H9 (cell line): ENCODE results near the gene ADAMTS17. TPM values are rescaled to one million over a fixed set of nuclear protein-coding genes. Genes with fewer than 3 reads are reported as not detected.

Source experiments
- DNase-seq: peaks from one replicate; pipeline ENCODE4 v3.0.0-alpha.2; 2017
- H2AFZ ChIP-seq: one replicate; pipeline ENCODE4 v1.6.1; 2013; ENCODE audit warnings: mild to moderate bottlenecking, low read length, control low read depth, moderate library complexity
- H2AK5ac ChIP-seq: 2 replicates; pipeline ENCODE4 v1.6.1; 2013; ENCODE audit warnings: low read length, control low read depth, mixed read lengths; ENCODE audit not compliant: insufficient read length
- H2BK120ac ChIP-seq: one replicate; pipeline ENCODE4 v1.6.1; 2013; ENCODE audit warnings: low read depth, mild to moderate bottlenecking, low read length, control low read depth, inconsistent platforms; ENCODE audit not compliant: poor library complexity, severe bottlenecking
- H2BK12ac ChIP-seq: 2 replicates; pipeline ENCODE4 v1.6.1; 2013; ENCODE audit warnings: low read length, control low read depth, mixed read lengths, low read depth; ENCODE audit not compliant: insufficient read length
- H2BK15ac ChIP-seq: 2 replicates; pipeline ENCODE4 v1.6.1; 2013; ENCODE audit warnings: low read depth, low read length, control low read depth
- H2BK20ac ChIP-seq: one replicate; pipeline ENCODE4 v1.6.1; 2013; ENCODE audit warnings: low read depth, mild to moderate bottlenecking, low read length, control low read depth, inconsistent platforms; ENCODE audit not compliant: poor library complexity, severe bottlenecking
- H2BK5ac ChIP-seq: 2 replicates; pipeline ENCODE4 v1.6.1; 2013; ENCODE audit warnings: low read length, control low read depth, mixed read lengths; ENCODE audit not compliant: insufficient read length
- H3K14ac ChIP-seq: 2 replicates; pipeline ENCODE4 v1.6.1; 2013; ENCODE audit warnings: low read length, control low read depth; ENCODE audit not compliant: insufficient read depth
- H3K18ac ChIP-seq: 2 replicates; pipeline ENCODE4 v1.6.1; 2013; ENCODE audit warnings: low read depth, mild to moderate bottlenecking, mixed read lengths, low read length, control low read depth; ENCODE audit not compliant: insufficient read length
- H3K23ac ChIP-seq: 2 replicates; pipeline ENCODE4 v1.6.1; 2013; ENCODE audit warnings: low read length, control low read depth, mixed read lengths, low read depth; ENCODE audit not compliant: insufficient read length
- H3K23me2 ChIP-seq: 2 replicates; pipeline ENCODE4 v1.6.1; 2013; ENCODE audit warnings: low read depth, mild to moderate bottlenecking, mixed read lengths, low read length, control low read depth; ENCODE audit not compliant: insufficient read length, poor library complexity, severe bottlenecking
- H3K27ac ChIP-seq: 2 replicates; pipeline ENCODE4 v1.5.1; 2013; ENCODE audit warnings: low read length, control low read depth, mixed read lengths, low read depth; ENCODE audit not compliant: insufficient read length
- H3K27me3 ChIP-seq: 2 replicates; pipeline ENCODE4 v1.6.1; 2013; ENCODE audit warnings: low read length, control low read depth, inconsistent platforms; ENCODE audit not compliant: insufficient read depth
- H3K4ac ChIP-seq: 2 replicates; pipeline ENCODE4 v1.6.1; 2013; ENCODE audit warnings: low read depth, mild to moderate bottlenecking, control low read depth, inconsistent platforms, low read length, moderate library complexity
- H3K4me1 ChIP-seq: 2 replicates; pipeline ENCODE4 v1.6.1; 2013; ENCODE audit warnings: low read length, control low read depth, inconsistent platforms; ENCODE audit not compliant: insufficient read depth
- H3K4me2 ChIP-seq: 2 replicates; pipeline ENCODE4 v1.6.1; 2013; ENCODE audit warnings: low read length, control low read depth, mixed read lengths; ENCODE audit not compliant: insufficient read length, insufficient read depth
- H3K56ac ChIP-seq: 2 replicates; pipeline ENCODE4 v1.6.1; 2013; ENCODE audit warnings: low read depth, mild to moderate bottlenecking, mixed read lengths, low read length, control low read depth; ENCODE audit not compliant: insufficient read length
- H3K79me1 ChIP-seq: 2 replicates; pipeline ENCODE4 v1.6.1; 2013; ENCODE audit warnings: low read depth, mild to moderate bottlenecking, moderate library complexity, low read length, control low read depth, inconsistent platforms; ENCODE audit not compliant: insufficient read depth, poor library complexity, severe bottlenecking
- H3K79me2 ChIP-seq: 2 replicates; pipeline ENCODE4 v1.6.1; 2013; ENCODE audit warnings: low read length, control low read depth, inconsistent platforms; ENCODE audit not compliant: insufficient read depth
- H3K9ac ChIP-seq: 2 replicates; pipeline ENCODE4 v1.6.1; 2013; ENCODE audit warnings: low read length, control low read depth, mixed read lengths; ENCODE audit not compliant: insufficient read length; ENCODE audit errors: extremely low read depth
- H3K9me3 ChIP-seq: one replicate; pipeline ENCODE4 v1.6.1; 2013; ENCODE audit warnings: low read depth, low read length, inconsistent platforms; ENCODE audit not compliant: control insufficient read depth
- H3T11ph ChIP-seq: one replicate; pipeline ENCODE4 v1.6.1; 2013; ENCODE audit warnings: mild to moderate bottlenecking, low read length, control low read depth, inconsistent platforms
- H4K20me1 ChIP-seq: one replicate; pipeline ENCODE4 v1.6.1; 2013; ENCODE audit not compliant: control insufficient read depth, insufficient read length, insufficient read depth
- H4K5ac ChIP-seq: 2 replicates; pipeline ENCODE4 v1.6.1; 2013; ENCODE audit warnings: low read depth, mild to moderate bottlenecking, mixed read lengths, low read length, control low read depth; ENCODE audit not compliant: insufficient read length
- H4K8ac ChIP-seq: replicated peaks from 2 replicates; pipeline ENCODE4 v1.6.1; 2013; ENCODE audit warnings: low read length, control low read depth, mixed read lengths, low read depth; ENCODE audit not compliant: insufficient read length
- H4K91ac ChIP-seq: 2 replicates; pipeline ENCODE4 v1.6.1; 2013; ENCODE audit warnings: low read depth, mild to moderate bottlenecking, moderate library complexity, mixed read lengths, low read length, control low read depth; ENCODE audit not compliant: insufficient read length
- H3K27ac Mint-ChIP-seq, 3 experiments: 2 replicates in 2 of 3; 3 replicates in 1 of 3; pipeline ENCODE4 v1.8.0; 2020 to 2021; ENCODE audit warnings: mixed read lengths in 3 of 3, mild to moderate bottlenecking in 1 of 3, moderate library complexity in 1 of 3
- H3K27me3 Mint-ChIP-seq: 2 replicates; pipeline ENCODE4 v1.8.0; 2021; ENCODE audit warnings: low read depth, mild to moderate bottlenecking, moderate library complexity, mixed read lengths
- H3K36me3 Mint-ChIP-seq, 3 experiments: 2 replicates in 2 of 3; 3 replicates in 1 of 3; pipeline ENCODE4 v1.8.0; 2020 to 2021; ENCODE audit warnings: low read depth in 3 of 3, mixed read lengths in 3 of 3; ENCODE audit not compliant: insufficient read depth in 1 of 3
- H3K4me1 Mint-ChIP-seq, 2 experiments: 2 replicates each; pipeline ENCODE4 v1.8.0; 2020; ENCODE audit warnings: mixed read lengths in 2 of 2
- H3K4me3 Mint-ChIP-seq, 2 experiments: 2 replicates in 1 of 2; 3 replicates in 1 of 2; pipeline ENCODE4 v1.8.0; 2020 to 2021; ENCODE audit warnings: mild to moderate bottlenecking in 2 of 2, mixed read lengths in 2 of 2, moderate library complexity in 1 of 2
- H3K9me3 Mint-ChIP-seq, 2 experiments: 2 replicates in 1 of 2; 3 replicates in 1 of 2; pipeline ENCODE4 v1.8.0; 2020; ENCODE audit warnings: mild to moderate bottlenecking in 2 of 2, mixed read lengths in 2 of 2, moderate library complexity in 1 of 2
- CTCF ChIP-seq: fragments of 200-600 bp; sonication (generic); conservative IDR thresholded peaks from 3 replicates; pipeline ENCODE4 v1.8.0; 2021; ENCODE audit warnings: antibody characterized with exemption, mild to moderate bottlenecking
- WGBS: extraction: QIAGEN DNeasy Blood & Tissue Kit; methylation state at CpG from one replicate; pipeline ENCODE4 v1.1.7; 2013; ENCODE audit warnings: missing lambda C conversion rate, low lambda C conversion rate, mixed read lengths; ENCODE audit not compliant: insufficient read length; ENCODE audit errors: extremely low coverage; 5-methylcytosine and 5-hydroxymethylcytosine counted together
- total RNA-seq: library from RNA; stranded (reverse); gene quantifications from 2 replicates; pipeline ENCODE4 v1.2.1, GENCODE V29; 2021

ADAMTS17 gene
- total RNA-seq, 1 experiment from 2014 or later, result 2.9 TPM

- Mint-ChIP-seq H3K4me1 (peaks cover 0 to under 1% of the 10 kb centered on the region in 2 experiments; a peak in 2 of 4 replicates), H3K9me3 (peaks cover 17 to 21% of the 10 kb centered on the region in 2 experiments), H3K27me3 (peaks cover 5% of the 10 kb centered on the region; the same call in 1 of the 2 replicates), H3K27ac (no peak overlapping the region), H3K36me3 (peaks cover 8 to 15% (median 10%) of the 10 kb centered on the region in 3 experiments), H3K4me3 (no peak overlapping the region)
- no peak overlapping the region for H4K5ac ChIP-seq
- H4K91ac ChIP-seq, result no peak overlapping the region
- H3K9me3 ChIP-seq, result no peaks in the 10 kb centered on the region
- no peak overlapping the region for H2BK15ac ChIP-seq
- no peak overlapping the region for H3K4me2 ChIP-seq
- no peaks in the 10 kb centered on the region for H3K23me2 ChIP-seq
- no peak overlapping the region for H3K56ac ChIP-seq
- H2BK20ac ChIP-seq, result no peak overlapping the region
- H2AFZ ChIP-seq, result no peak overlapping the region
- H3K14ac ChIP-seq, result no peak overlapping the region
- DNase-seq, result no peak
- TF ChIP-seq CTCF, result no peak
- no peaks in the 10 kb centered on the region for H4K20me1 ChIP-seq
- no peaks in the 10 kb centered on the region for H3K79me1 ChIP-seq
- no peak overlapping the region for H3K23ac ChIP-seq
- H2BK120ac ChIP-seq, result no peak overlapping the region
- no peak overlapping the region for H3K9ac ChIP-seq
- H4K8ac ChIP-seq, result no peak overlapping the region
- no peaks in the 10 kb centered on the region for H3K27me3 ChIP-seq
- no peaks in the 10 kb centered on the region for H3K4me1 ChIP-seq
- H3T11ph ChIP-seq, result no peak overlapping the region
- H3K27ac ChIP-seq, result no peak overlapping the region
- no peak overlapping the region for H3K18ac ChIP-seq
- no CpG with 5 or more reads among the region's 1 CpG for whole genome bisulfite sequencing
- no peaks in the 10 kb centered on the region for H3K79me2 ChIP-seq
- no peak overlapping the region for H2BK12ac ChIP-seq
- no peak overlapping the region for H2BK5ac ChIP-seq
- H3K4ac ChIP-seq, result no peak overlapping the region
- H2AK5ac ChIP-seq, result no peak overlapping the region
Measured at GRCh38 chr15:100120111-100120510, 221.7 kb downstream of the ADAMTS17 start.
